ENCODE measurements around the gene MBP.
A peak's percentile ranks its signal among the peaks of the same experiment; 100 is the strongest.

Gene MBP

GRCh38 chr18:77108001-77108692 lies 24.4 kb downstream of the MBP start:
- TF ChIP-seq SIN3A (IDR thresholded peaks at IDR 0.05; ENCODE audit: borderline replicate concordance, insufficient read depth, low read length) (no peak), FOXP2 (optimal IDR thresholded peaks at IDR 0.05; ENCODE audit: borderline replicate concordance, extremely low read depth, extremely low read length, insufficient read depth) (no peak), POLR2AphosphoS5 (IDR thresholded peaks at IDR 0.05; ENCODE audit: low read depth, low read length) (no peak), REST (IDR thresholded peaks at IDR 0.05; ENCODE audit: insufficient read depth in 1 of 2, low read depth in 2 of 2, low read length in 2 of 2) (0 out of 4 replicates have a peak, but pooled peaks of 1 of the 2 experiments have one; percentile 48), TAF1 (IDR thresholded peaks at IDR 0.05; ENCODE audit: borderline replicate concordance, insufficient read depth, low read length) (no peak)

GRCh38 chr18:77107292-77107691 lies 25.3 kb downstream of the MBP start:
- no peak for TF ChIP-seq FOXP2 (optimal IDR thresholded peaks at IDR 0.05; ENCODE audit: borderline replicate concordance, extremely low read depth, extremely low read length, insufficient read depth)
- TF ChIP-seq SIN3A (IDR thresholded peaks at IDR 0.05; ENCODE audit: borderline replicate concordance, insufficient read depth, low read length): no peak
- TF ChIP-seq POLR2AphosphoS5 (IDR thresholded peaks at IDR 0.05; ENCODE audit: low read depth, low read length): no peak
- TF ChIP-seq REST (IDR thresholded peaks at IDR 0.05; ENCODE audit: insufficient read depth in 1 of 2, low read depth in 2 of 2, low read length in 2 of 2): no peak
- TF ChIP-seq TAF1 (IDR thresholded peaks at IDR 0.05; ENCODE audit: borderline replicate concordance, insufficient read depth, low read length): no peak

GRCh38 chr18:77106331-77106730 lies 26.3 kb downstream of the MBP start:
- no peak for TF ChIP-seq POLR2AphosphoS5 (IDR thresholded peaks at IDR 0.05; ENCODE audit: low read depth, low read length)
- TF ChIP-seq REST (IDR thresholded peaks at IDR 0.05; ENCODE audit: insufficient read depth in 1 of 2, low read depth in 2 of 2, low read length in 2 of 2): no peak
- no peak for TF ChIP-seq SIN3A (IDR thresholded peaks at IDR 0.05; ENCODE audit: borderline replicate concordance, insufficient read depth, low read length)
- TF ChIP-seq FOXP2 (optimal IDR thresholded peaks at IDR 0.05; ENCODE audit: borderline replicate concordance, extremely low read depth, extremely low read length, insufficient read depth): no peak
- no peak for TF ChIP-seq TAF1 (IDR thresholded peaks at IDR 0.05; ENCODE audit: borderline replicate concordance, insufficient read depth, low read length)

GRCh38 chr18:77105680-77106079 lies 26.9 kb downstream of the MBP start:
- TF ChIP-seq TAF1 (IDR thresholded peaks at IDR 0.05; ENCODE audit: borderline replicate concordance, insufficient read depth, low read length): no peak
- no peak for TF ChIP-seq FOXP2 (optimal IDR thresholded peaks at IDR 0.05; ENCODE audit: borderline replicate concordance, extremely low read depth, extremely low read length, insufficient read depth)
- TF ChIP-seq SIN3A (IDR thresholded peaks at IDR 0.05; ENCODE audit: borderline replicate concordance, insufficient read depth, low read length): no peak
- TF ChIP-seq POLR2AphosphoS5 (IDR thresholded peaks at IDR 0.05; ENCODE audit: low read depth, low read length): no peak
- TF ChIP-seq REST (IDR thresholded peaks at IDR 0.05; ENCODE audit: insufficient read depth in 1 of 2, low read depth in 2 of 2, low read length in 2 of 2): no peak

Data from PFSK-1 (cell line).